DOHH2 (cell line): ENCODE measurements around the gene FAM72C.
"Not testable (repeated sequence)": the region's sequence is repeated elsewhere in the genome, so short reads cannot be mapped to it uniquely, and the experiment has no call there.

Source experiments
- CTCF ChIP-seq: fragments of 200-600 bp; sonication (generic); IDR thresholded peaks from one replicate; pipeline ENCODE4 v1.5.1; 2014; ENCODE audit warnings: antibody characterized with exemption, mild to moderate bottlenecking, low read depth, low read length; ENCODE audit not compliant: poor library complexity, severe bottlenecking
- EZH2phosphoT487 ChIP-seq: fragments of 200-600 bp; sonication (generic); IDR thresholded peaks from 2 replicates; pipeline ENCODE4 v1.6.1; 2017; ENCODE audit warnings: borderline replicate concordance, mild to moderate bottlenecking, antibody characterized with exemption, low read length, moderate library complexity, mixed read lengths

GRCh38 chr1:143913705-143914104, 58.1 kb downstream of the FAM72C start:
- TF ChIP-seq CTCF, EZH2phosphoT487: not testable (repeated sequence)
